Measurements from ENCODE around the gene ENOPH1. TPM values are rescaled to one million over a fixed set of nuclear protein-coding genes. Genes with fewer than 3 reads are reported as not detected.

ENOPH1 gene
- polyA plus RNA-seq, 1 donor from 2014 or later = 159 TPM

DNA sequence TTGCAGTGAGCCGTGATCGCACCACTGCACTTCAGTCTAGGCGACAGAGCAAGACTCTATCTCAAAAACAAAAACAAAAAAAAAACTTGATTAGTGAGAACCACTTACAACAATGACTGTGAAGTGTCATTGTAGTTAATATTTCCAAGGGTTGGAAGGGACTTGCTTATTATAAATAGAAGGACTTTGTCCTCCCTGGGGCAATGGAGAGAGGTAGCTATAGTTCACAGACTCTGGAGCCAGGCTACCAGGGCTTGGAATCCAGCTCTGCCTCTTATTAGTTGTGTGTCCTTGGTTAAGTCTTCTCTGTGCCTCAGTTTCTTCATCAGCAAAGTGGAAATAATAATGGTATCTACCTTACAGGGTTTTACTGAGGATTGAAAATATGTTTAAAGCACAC lies 79.8 kb downstream of the ENOPH1 start:
- Histone ChIP-seq H3K27ac (ENCODE audit: low read length) (no peak overlapping the region), H3K4me3 (ENCODE audit: low read length) (no peak overlapping the region), H3K79me2 (replicated peaks; ENCODE audit: insufficient read depth, low read length) (no peaks in the 10 kb centered on the region), H3F3A (ENCODE audit: insufficient read depth, low read length, poor library complexity, severe bottlenecking) (no peaks in the 10 kb centered on the region), H3K27me3 (ENCODE audit: insufficient read depth, low read depth, low read length) (no peaks in the 10 kb centered on the region), H3K9me2 (ENCODE audit: insufficient read depth, low read length) (no peaks in the 10 kb centered on the region), H3K4me2 (ENCODE audit: low read length) (no peak overlapping the region), H4K20me1 (ENCODE audit: insufficient read depth) (no peaks in the 10 kb centered on the region), H3K36me3 (ENCODE audit: insufficient read depth, low read length) (no peaks in the 10 kb centered on the region), H3K9ac (ENCODE audit: low read length) (no peak overlapping the region), H3K9me3 (ENCODE audit: low read length) (no peaks in the 10 kb centered on the region), H2AFZ (ENCODE audit: low read depth, low read length) (no peak overlapping the region)
- TF ChIP-seq SMC3 (conservative IDR thresholded peaks at IDR 0.05; ENCODE audit: poor library complexity) (no peak), EZH2 (IDR thresholded peaks at IDR 0.05; ENCODE audit: borderline replicate concordance, insufficient read depth, low read length, poor library complexity, severe bottlenecking) (no peak), TAF1 (IDR thresholded peaks at IDR 0.05; ENCODE audit: low read depth) (no peak), EP300 (conservative IDR thresholded peaks at IDR 0.05; ENCODE audit: poor library complexity, severe bottlenecking) (no peak), RAD21 (conservative IDR thresholded peaks at IDR 0.05) (no peak), MXI1 (conservative IDR thresholded peaks at IDR 0.05; ENCODE audit: poor library complexity, severe bottlenecking) (no peak), POLR2AphosphoS5 (IDR thresholded peaks at IDR 0.05) (no peak)
- TF ChIP-seq, protein P1, sequence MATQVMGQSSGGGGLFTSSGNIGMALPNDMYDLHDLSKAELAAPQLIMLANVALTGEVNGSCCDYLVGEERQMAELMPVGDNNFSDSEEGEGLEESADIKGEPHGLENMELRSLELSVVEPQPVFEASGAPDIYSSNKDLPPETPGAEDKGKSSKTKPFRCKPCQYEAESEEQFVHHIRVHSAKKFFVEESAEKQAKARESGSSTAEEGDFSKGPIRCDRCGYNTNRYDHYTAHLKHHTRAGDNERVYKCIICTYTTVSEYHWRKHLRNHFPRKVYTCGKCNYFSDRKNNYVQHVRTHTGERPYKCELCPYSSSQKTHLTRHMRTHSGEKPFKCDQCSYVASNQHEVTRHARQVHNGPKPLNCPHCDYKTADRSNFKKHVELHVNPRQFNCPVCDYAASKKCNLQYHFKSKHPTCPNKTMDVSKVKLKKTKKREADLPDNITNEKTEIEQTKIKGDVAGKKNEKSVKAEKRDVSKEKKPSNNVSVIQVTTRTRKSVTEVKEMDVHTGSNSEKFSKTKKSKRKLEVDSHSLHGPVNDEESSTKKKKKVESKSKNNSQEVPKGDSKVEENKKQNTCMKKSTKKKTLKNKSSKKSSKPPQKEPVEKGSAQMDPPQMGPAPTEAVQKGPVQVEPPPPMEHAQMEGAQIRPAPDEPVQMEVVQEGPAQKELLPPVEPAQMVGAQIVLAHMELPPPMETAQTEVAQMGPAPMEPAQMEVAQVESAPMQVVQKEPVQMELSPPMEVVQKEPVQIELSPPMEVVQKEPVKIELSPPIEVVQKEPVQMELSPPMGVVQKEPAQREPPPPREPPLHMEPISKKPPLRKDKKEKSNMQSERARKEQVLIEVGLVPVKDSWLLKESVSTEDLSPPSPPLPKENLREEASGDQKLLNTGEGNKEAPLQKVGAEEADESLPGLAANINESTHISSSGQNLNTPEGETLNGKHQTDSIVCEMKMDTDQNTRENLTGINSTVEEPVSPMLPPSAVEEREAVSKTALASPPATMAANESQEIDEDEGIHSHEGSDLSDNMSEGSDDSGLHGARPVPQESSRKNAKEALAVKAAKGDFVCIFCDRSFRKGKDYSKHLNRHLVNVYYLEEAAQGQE (IDR thresholded peaks at IDR 0.05; ENCODE audit: borderline replicate concordance) = no peak
- TF ChIP-seq, protein P2, sequence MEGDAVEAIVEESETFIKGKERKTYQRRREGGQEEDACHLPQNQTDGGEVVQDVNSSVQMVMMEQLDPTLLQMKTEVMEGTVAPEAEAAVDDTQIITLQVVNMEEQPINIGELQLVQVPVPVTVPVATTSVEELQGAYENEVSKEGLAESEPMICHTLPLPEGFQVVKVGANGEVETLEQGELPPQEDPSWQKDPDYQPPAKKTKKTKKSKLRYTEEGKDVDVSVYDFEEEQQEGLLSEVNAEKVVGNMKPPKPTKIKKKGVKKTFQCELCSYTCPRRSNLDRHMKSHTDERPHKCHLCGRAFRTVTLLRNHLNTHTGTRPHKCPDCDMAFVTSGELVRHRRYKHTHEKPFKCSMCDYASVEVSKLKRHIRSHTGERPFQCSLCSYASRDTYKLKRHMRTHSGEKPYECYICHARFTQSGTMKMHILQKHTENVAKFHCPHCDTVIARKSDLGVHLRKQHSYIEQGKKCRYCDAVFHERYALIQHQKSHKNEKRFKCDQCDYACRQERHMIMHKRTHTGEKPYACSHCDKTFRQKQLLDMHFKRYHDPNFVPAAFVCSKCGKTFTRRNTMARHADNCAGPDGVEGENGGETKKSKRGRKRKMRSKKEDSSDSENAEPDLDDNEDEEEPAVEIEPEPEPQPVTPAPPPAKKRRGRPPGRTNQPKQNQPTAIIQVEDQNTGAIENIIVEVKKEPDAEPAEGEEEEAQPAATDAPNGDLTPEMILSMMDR (IDR thresholded peaks at IDR 0.05; ENCODE audit: poor library complexity, severe bottlenecking) = no peak

Small RNA genes lying within 50 kb of the gene (small RNA-seq; reads per million reads assigned to genes)
- gene RF00150 = 0 to 0.16 (median 0.07) reads per million in 3 experiments

Other genes starting within 250 kb of the ENOPH1 start
- 119 and 144 TPM in 2 replicates for gene HNRNPD, start 56.6 kb upstream of the ENOPH1 start, polyA plus RNA-seq
- gene HNRNPDL, start 128 bp upstream of the ENOPH1 start, polyA plus RNA-seq = 1,069 and 1,146 TPM in 2 replicates
- 4.1 and 4.9 TPM in 2 replicates for gene TMEM150C, start 131.4 kb downstream of the ENOPH1 start, polyA plus RNA-seq